Keratinocyte (primary cell): Measurements from ENCODE around the gene SRRD.

Source experiments
- EZH2 ChIP-seq: IDR thresholded peaks from one replicate; pipeline ENCODE4 v1.6.1; 2012; ENCODE audit warnings: inconsistent platforms, mild to moderate bottlenecking, low read length, moderate library complexity
- TF ChIP-seq, protein P1 (sequence below), 3 experiments: IDR thresholded peaks in 1 of 3; conservative IDR thresholded peaks in 1 of 3; optimal IDR thresholded peaks in 1 of 3; 2 replicates in 2 of 3; 3 replicates in 1 of 3; pipeline versions ENCODE3 to v1.5.1; 2011; ENCODE audit warnings: low read length in 3 of 3, mild to moderate bottlenecking in 3 of 3, moderate library complexity in 2 of 3, control low read depth in 1 of 3, inconsistent platforms in 1 of 3; ENCODE audit not compliant: insufficient read depth in 2 of 3; ENCODE audit errors: extremely low read depth in 1 of 3

DNA sequence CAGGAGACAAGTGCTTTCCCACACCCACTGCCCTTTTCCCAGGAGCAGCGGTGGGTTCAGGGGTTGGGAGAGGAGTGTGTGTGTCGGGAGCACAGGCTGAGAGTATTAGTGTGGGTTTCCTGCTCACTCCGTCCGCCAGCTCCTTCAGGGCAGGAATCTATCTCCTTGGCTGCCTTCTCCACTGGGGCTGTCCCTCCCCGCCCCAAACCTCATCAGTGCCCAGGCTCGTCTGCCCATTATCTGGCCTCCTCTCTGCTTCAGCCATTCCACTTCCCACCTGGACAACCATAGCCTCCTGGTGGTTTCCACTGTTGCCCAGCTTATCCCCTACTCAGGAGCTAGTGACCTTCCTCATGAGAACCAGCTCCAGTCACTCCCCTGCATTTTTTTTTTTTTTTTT lies 34.7 kb upstream of the SRRD start:
- TF ChIP-seq, protein P1, sequence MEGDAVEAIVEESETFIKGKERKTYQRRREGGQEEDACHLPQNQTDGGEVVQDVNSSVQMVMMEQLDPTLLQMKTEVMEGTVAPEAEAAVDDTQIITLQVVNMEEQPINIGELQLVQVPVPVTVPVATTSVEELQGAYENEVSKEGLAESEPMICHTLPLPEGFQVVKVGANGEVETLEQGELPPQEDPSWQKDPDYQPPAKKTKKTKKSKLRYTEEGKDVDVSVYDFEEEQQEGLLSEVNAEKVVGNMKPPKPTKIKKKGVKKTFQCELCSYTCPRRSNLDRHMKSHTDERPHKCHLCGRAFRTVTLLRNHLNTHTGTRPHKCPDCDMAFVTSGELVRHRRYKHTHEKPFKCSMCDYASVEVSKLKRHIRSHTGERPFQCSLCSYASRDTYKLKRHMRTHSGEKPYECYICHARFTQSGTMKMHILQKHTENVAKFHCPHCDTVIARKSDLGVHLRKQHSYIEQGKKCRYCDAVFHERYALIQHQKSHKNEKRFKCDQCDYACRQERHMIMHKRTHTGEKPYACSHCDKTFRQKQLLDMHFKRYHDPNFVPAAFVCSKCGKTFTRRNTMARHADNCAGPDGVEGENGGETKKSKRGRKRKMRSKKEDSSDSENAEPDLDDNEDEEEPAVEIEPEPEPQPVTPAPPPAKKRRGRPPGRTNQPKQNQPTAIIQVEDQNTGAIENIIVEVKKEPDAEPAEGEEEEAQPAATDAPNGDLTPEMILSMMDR (optimal IDR thresholded peaks at IDR 0.05 in 1 of 3, IDR thresholded peaks at IDR 0.05 in 1 of 3, conservative IDR thresholded peaks at IDR 0.05 in 1 of 3; ENCODE audit: extremely low read depth in 1 of 3, insufficient read depth in 2 of 3, low read length in 3 of 3), result no peak
- no peak for TF ChIP-seq EZH2
